Epithelial cell of proximal tubule (primary cell): Measurements from ENCODE around the gene ELAVL1. TPM values are rescaled to one million over a fixed set of nuclear protein-coding genes. Genes with fewer than 3 reads are reported as not detected.

ENCODE experiments used
- DNase-seq: peaks from one replicate; pipeline ENCODE4 v3.0.0-alpha.2; 2011; ENCODE audit warnings: low read depth
- H3K4me3 ChIP-seq: 2 replicates; pipeline ENCODE4 v1.5.1; 2011; ENCODE audit warnings: low read depth, mild to moderate bottlenecking, low read length
- total RNA-seq: library from RNA; depleted of rRNA; stranded (reverse); fragments of >200 nt; gene quantifications from 2 replicates; pipeline ENCODE4 v1.2.3, GENCODE V29; 2015
- TF ChIP-seq, protein P1 (sequence below): conservative IDR thresholded peaks from 2 replicates; pipeline ENCODE4 v1.5.1; 2012; ENCODE audit warnings: low read depth, mild to moderate bottlenecking, low read length

The ELAVL1 gene
- total RNA-seq, 1 donor from 2014 or later: 28.6 TPM

DNA sequence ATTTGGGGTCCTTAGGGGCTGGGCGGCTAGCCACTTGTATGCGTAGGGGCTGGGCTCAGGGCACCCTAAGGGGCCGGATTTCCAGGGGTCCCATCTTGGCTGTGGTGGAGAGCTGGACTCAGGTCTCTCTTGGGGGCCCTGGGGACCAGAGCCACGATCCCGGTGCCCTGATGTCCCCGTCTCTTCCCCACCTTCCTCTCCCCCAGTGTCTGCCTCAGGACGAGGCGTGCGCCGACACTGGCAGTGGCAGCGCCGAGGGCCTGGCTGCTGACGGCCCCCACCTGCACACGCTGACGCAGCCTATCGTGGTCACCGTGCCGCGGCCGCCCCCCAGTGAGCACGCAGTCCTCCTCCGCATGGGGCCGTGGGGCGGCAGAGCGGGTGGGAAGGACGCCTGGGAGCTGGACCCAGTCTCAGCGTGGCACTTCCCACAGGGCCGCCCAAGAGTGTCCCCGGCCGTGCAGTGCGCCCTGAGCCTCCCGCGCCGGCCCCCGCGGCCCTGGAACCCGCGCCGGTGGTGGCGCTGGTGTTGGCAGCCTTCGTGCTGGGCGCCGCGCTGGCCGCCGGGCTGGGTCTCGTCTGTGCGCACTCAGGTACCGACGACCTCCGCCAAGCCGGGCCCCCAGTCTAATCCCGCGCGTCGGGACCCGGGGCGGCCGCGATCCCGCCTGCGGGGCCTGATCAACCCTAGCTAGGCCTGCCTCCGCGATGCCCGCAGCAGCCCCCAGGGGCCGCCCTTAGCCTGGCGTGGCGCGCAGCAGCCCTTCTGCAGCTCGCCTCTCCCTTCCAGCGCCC, 88.0 kb downstream of the ELAVL1 start:
- no peak for DNase-seq
- TF ChIP-seq, protein P1, sequence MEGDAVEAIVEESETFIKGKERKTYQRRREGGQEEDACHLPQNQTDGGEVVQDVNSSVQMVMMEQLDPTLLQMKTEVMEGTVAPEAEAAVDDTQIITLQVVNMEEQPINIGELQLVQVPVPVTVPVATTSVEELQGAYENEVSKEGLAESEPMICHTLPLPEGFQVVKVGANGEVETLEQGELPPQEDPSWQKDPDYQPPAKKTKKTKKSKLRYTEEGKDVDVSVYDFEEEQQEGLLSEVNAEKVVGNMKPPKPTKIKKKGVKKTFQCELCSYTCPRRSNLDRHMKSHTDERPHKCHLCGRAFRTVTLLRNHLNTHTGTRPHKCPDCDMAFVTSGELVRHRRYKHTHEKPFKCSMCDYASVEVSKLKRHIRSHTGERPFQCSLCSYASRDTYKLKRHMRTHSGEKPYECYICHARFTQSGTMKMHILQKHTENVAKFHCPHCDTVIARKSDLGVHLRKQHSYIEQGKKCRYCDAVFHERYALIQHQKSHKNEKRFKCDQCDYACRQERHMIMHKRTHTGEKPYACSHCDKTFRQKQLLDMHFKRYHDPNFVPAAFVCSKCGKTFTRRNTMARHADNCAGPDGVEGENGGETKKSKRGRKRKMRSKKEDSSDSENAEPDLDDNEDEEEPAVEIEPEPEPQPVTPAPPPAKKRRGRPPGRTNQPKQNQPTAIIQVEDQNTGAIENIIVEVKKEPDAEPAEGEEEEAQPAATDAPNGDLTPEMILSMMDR: peak; percentile 56
- peak overlapping the region; percentile 39 for H3K4me3 ChIP-seq

DNA sequence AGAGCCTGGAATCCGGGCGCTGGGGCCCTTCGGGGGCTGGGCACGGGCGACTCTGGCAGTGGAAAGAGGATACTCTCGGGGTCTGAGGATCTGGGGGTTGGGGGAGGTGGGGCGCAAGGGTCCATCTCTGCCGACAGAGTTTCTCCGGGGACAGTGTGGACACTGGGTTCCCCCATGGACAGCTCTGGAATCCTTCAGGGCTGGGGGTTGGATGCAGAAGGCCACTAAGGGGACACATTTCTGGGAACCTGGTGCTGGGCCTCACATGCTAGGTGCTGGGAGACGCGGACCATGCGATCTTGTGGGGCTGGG, 88.5 kb downstream of the ELAVL1 start:
- no peak for DNase-seq
- TF ChIP-seq, protein P1: no peak
- peak overlapping the region; percentile 39 for H3K4me3 ChIP-seq

DNA sequence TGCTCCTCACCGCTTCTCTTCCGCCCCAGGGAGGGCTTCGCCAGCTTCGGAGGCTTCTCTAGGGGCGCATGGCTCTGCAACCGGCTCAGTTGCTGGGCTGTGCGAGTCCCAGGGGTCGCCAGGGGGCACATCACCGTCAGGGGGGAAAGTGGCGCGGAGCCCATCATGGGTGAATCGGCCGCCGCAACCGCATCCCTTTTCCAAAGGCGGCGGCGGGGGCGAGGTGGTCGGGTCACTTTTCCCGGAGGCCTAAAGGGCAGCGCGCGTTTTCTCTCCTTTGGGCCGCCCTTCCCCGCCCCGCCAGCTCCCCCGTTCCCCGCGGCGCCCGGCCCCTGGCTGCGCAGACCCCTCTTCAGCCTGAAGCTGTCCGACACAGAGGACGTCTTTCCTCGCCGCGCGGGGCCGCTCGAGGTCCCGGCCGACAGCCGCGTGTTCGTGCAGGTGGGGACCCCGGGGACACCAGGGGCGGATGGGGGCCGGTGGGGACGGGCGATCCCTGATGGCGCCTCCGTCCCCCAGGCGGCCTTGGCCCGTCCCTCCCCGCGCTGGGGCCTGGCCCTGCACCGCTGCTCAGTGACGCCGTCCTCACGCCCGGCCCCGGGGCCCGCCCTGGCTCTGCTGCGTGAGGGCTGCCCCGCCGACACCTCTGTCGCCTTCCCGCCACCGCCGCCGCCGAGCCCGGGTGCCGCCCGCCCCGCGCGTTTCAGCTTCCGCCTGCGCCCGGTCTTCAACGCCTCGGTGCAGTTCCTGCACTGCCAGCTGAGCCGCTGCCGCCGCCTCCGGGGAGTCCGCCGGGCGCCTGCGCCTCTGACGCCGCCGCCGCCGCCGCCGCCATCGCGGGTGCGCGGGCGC, 89.1 kb downstream of the ELAVL1 start:
- H3K4me3 ChIP-seq: peak overlapping the region; percentile 41
- no peak for DNase-seq
- TF ChIP-seq, protein P1: no peak

DNA sequence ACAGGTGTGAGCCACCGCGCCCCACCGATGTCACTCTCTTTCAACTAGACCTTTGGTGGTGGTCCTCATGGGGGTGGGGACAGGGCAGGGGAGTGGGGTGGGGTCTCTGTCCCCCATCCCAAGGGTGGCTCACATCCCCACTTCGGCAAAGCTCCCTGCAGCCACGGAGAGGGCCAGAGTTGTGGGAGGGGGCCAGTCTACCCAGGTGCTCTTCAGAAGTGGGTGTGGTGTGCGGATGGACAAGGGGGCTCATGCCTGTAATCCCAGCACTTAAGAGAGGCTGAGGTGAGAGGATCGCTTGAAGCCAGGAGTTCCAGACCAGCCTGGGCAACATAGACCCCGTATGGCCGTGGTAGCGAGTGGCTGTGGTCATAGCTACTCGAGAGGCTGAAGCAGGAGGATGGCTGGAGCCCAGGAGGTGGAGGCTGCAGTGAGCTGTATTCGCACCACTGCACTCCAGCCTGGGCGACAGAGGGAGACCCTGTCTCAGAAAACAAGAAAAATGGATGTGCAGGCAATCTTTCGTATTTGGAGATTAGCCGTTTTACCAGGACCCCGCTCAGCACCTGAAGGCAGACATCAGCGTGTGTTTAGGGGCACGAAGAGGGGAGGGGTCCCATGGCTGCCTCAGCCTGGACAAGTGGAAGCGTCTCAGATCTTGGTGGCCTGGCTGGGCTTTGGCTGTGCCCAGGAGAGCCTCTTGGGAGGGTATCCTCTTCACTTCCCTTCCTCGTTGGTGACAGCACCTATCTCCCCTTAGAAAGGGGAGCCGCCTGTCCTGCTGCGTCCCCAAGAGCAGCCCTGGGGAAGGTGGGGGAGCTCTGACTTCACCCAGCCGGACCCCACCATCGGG, 90.0 kb downstream of the ELAVL1 start:
- TF ChIP-seq, protein P1: no peak
- H3K4me3 ChIP-seq: peak overlapping the region; percentile 41
- DNase-seq: no peak

DNA sequence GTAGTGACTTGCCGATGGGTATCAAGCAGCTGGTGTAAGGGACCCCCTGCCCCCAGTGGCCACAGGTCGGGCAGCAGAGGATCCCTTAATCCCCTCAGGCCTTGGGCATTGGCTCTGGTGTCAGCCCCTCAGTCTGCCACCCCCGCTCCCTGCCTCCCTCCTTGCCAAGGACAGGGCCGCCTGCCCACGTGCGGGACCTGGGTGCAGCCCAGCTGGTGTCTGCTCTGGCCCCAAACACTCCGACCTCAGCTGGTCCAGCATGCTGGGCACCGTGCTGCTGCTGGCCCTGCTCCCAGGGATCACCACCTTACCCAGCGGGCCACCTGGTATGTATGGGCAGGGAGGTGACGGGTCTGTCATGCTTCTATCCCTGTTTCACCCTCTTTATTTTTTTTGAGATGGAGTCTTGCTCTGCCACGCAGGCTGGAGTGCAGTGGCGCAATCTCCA, 90.8 kb downstream of the ELAVL1 start, which contains the start of gene TGFBR3L:
TGFBR3L (plus strand) TSS at position 233 of the 448 bp plus-strand sequence.
- TF ChIP-seq, protein P1: no peak
- no peak for DNase-seq

DNA sequence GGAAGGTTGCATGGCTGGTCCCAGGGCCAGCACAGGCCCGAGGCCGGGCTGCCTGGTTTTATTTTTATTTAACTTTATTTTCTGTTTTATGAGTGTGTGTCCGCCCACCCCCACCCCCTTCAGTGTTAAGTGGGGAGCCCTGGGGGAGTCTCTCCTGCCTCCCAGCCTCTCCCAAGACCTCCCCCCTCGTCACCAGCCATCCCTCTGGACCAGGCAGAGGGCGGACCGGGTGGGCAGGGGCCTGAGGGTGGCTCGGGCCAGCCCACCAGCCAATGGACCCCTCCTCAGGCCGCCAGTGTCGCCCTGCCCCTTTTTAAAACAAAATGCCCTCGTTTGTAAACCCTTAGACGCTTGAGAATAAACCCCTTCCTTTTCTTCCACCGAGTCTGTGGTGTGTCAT, 91.3 kb downstream of the ELAVL1 start:
- TF ChIP-seq, protein P1: no peak
- DNase-seq: no peak
- no peak overlapping the region for H3K4me3 ChIP-seq

More for the DNA sequence above, 90.8 kb downstream of the ELAVL1 start, which contains the start of gene TGFBR3L:
- H3K4me3 ChIP-seq: no peak within 1 kb of the TSS
